ENCODE results near the gene ARL6IP5. TPM values are rescaled to one million over a fixed set of nuclear protein-coding genes. Genes with fewer than 3 reads are reported as not detected.

Gene ARL6IP5
- total and polyA plus RNA-seq, 2 donors = 60.8 to 156 TPM

- no peak for DNase-seq (ENCODE audit: extremely low spot score)
- WGBS = 2% methylated on average over 29 of the region's 29 CpGs
- H3K36me3 ChIP-seq (ENCODE audit: insufficient read depth) = no peaks in the 10 kb centered on the region
- H3K4me3 ChIP-seq (ENCODE audit: low read depth, low read length) = peak overlapping the region; percentile 100
- H3K4me1 ChIP-seq (ENCODE audit: insufficient read depth) = no peaks in the 10 kb centered on the region
- H3K27ac ChIP-seq (ENCODE audit: low read depth) = peak overlapping the region; percentile 67
Measured at GRCh38 chr3:69079269-69080159, 5.2 kb upstream of the ARL6IP5 start.

GRCh38 chr3:69080233-69080920, 4.4 kb upstream of the ARL6IP5 start, which contains the start of gene UBA3:
Gene UBA3 (minus strand): TSS chr3:69080365. CDS start chr3:69080353, 12 bp downstream.
- Histone ChIP-seq H3K4me3 (ENCODE audit: low read depth, low read length) (peak within 1 kb of the TSS; percentile 100), H3K4me1 (ENCODE audit: insufficient read depth) (no peaks in the 10 kb centered on the region), H3K36me3 (ENCODE audit: insufficient read depth) (no peaks in the 10 kb centered on the region), H3K27ac (ENCODE audit: low read depth) (peak within 1 kb of the TSS; percentile 67)
- WGBS = 4% methylated on average over 37 of the region's 37 CpGs
- peak; percentile 46 for DNase-seq (ENCODE audit: extremely low spot score)

GRCh38 chr3:69081583-69082262, 3.0 kb upstream of the ARL6IP5 start:
- no peak overlapping the region for H3K27ac ChIP-seq (ENCODE audit: low read depth)
- WGBS = 70% methylated on average over 5 of the region's 5 CpGs
- no peak overlapping the region for H3K4me3 ChIP-seq (ENCODE audit: low read depth, low read length)
- DNase-seq (ENCODE audit: extremely low spot score) = no peak
- H3K4me1 ChIP-seq (ENCODE audit: insufficient read depth) = no peaks in the 10 kb centered on the region
- H3K36me3 ChIP-seq (ENCODE audit: insufficient read depth) = no peaks in the 10 kb centered on the region

GRCh38 chr3:69082361-69082760, 2.4 kb upstream of the ARL6IP5 start:
- no peak for DNase-seq (ENCODE audit: extremely low spot score)
- Histone ChIP-seq H3K27ac (ENCODE audit: low read depth) (peak overlapping the region; percentile 32), H3K4me1 (ENCODE audit: insufficient read depth) (no peaks in the 10 kb centered on the region), H3K4me3 (ENCODE audit: low read depth, low read length) (no peak overlapping the region), H3K36me3 (ENCODE audit: insufficient read depth) (no peaks in the 10 kb centered on the region)
- WGBS = 66% methylated on average over 2 of the region's 2 CpGs

GRCh38 chr3:69082805-69083204, 1.9 kb upstream of the ARL6IP5 start:
- Histone ChIP-seq H3K27ac (ENCODE audit: low read depth) (no peak overlapping the region), H3K4me1 (ENCODE audit: insufficient read depth) (no peaks in the 10 kb centered on the region), H3K4me3 (ENCODE audit: low read depth, low read length) (no peak overlapping the region), H3K36me3 (ENCODE audit: insufficient read depth) (no peaks in the 10 kb centered on the region)
- no peak for DNase-seq (ENCODE audit: extremely low spot score)

GRCh38 chr3:69085168-69085832, 563 bp downstream of the ARL6IP5 start:
- peak overlapping the region; percentile 77 for H3K27ac ChIP-seq (ENCODE audit: low read depth)
- no peaks in the 10 kb centered on the region for H3K4me1 ChIP-seq (ENCODE audit: insufficient read depth)
- no peaks in the 10 kb centered on the region for H3K36me3 ChIP-seq (ENCODE audit: insufficient read depth)
- H3K4me3 ChIP-seq (ENCODE audit: low read depth, low read length) = peak overlapping the region; percentile 96
- no peak for DNase-seq (ENCODE audit: extremely low spot score)
- WGBS = under 1% methylated on average over 26 of the region's 26 CpGs

- Histone ChIP-seq H3K27ac (ENCODE audit: low read depth) (peak overlapping the region; percentile 77), H3K36me3 (ENCODE audit: insufficient read depth) (no peaks in the 10 kb centered on the region), H3K4me3 (ENCODE audit: low read depth, low read length) (peak overlapping the region; percentile 96), H3K4me1 (ENCODE audit: insufficient read depth) (peaks cover 2% of the 10 kb centered on the region)
- WGBS = under 1% methylated on average over 8 of the region's 8 CpGs
- peak; percentile 39 for DNase-seq (ENCODE audit: extremely low spot score)
Measured at GRCh38 chr3:69085833-69086722, 1.3 kb downstream of the ARL6IP5 start.

GRCh38 chr3:69087030-69087791, 2.5 kb downstream of the ARL6IP5 start:
- 76% methylated on average over 3 of the region's 3 CpGs for WGBS
- no peak for DNase-seq (ENCODE audit: extremely low spot score)
- no peaks in the 10 kb centered on the region for H3K36me3 ChIP-seq (ENCODE audit: insufficient read depth)
- peak overlapping the region; percentile 12 for H3K4me3 ChIP-seq (ENCODE audit: low read depth, low read length)
- H3K4me1 ChIP-seq (ENCODE audit: insufficient read depth) = peaks cover 2% of the 10 kb centered on the region
- peak overlapping the region; percentile 77 for H3K27ac ChIP-seq (ENCODE audit: low read depth)

GRCh38 chr3:69088063-69088462, 3.3 kb downstream of the ARL6IP5 start:
- Histone ChIP-seq H3K27ac (ENCODE audit: low read depth) (no peak overlapping the region), H3K36me3 (ENCODE audit: insufficient read depth) (no peaks in the 10 kb centered on the region), H3K4me3 (ENCODE audit: low read depth, low read length) (no peak overlapping the region), H3K4me1 (ENCODE audit: insufficient read depth) (peaks cover 2% of the 10 kb centered on the region)
- no peak for DNase-seq (ENCODE audit: extremely low spot score)
- WGBS = 42% methylated on average over 2 of the region's 2 CpGs

GRCh38 chr3:69090021-69090420, 5.3 kb downstream of the ARL6IP5 start:
- no peaks in the 10 kb centered on the region for H3K36me3 ChIP-seq (ENCODE audit: insufficient read depth)
- WGBS = 58% methylated on average over 3 of the region's 3 CpGs
- no peak overlapping the region for H3K4me3 ChIP-seq (ENCODE audit: low read depth, low read length)
- no peak for DNase-seq (ENCODE audit: extremely low spot score)
- H3K4me1 ChIP-seq (ENCODE audit: insufficient read depth) = peaks cover 2% of the 10 kb centered on the region
- H3K27ac ChIP-seq (ENCODE audit: low read depth) = peak overlapping the region; percentile 7

GRCh38 chr3:69091389-69092029, 6.8 kb downstream of the ARL6IP5 start:
- no peak for DNase-seq (ENCODE audit: extremely low spot score)
- Histone ChIP-seq H3K27ac (ENCODE audit: low read depth) (peak overlapping the region; percentile 56), H3K36me3 (ENCODE audit: insufficient read depth) (no peaks in the 10 kb centered on the region), H3K4me3 (ENCODE audit: low read depth, low read length) (no peak overlapping the region), H3K4me1 (ENCODE audit: insufficient read depth) (peaks cover 2% of the 10 kb centered on the region)
- 61% methylated on average over 5 of the region's 5 CpGs for WGBS
